ENCODE measurements around the gene PPFIA3.

The PPFIA3 gene

GRCh38 chr19:49182848-49183375 is 63.6 kb downstream of the PPFIA3 start:
- DNase-seq: no peak

- DNase-seq: no peak
These were observed 66.8 kb downstream of the PPFIA3 start for GRCh38 chr19:49186108-49186507.

GRCh38 chr19:49188626-49189200 is 69.4 kb downstream of the PPFIA3 start:
- DNase-seq: no peak

- no peak for DNase-seq
These were observed 69.9 kb downstream of the PPFIA3 start for GRCh38 chr19:49189259-49189658.

- no peak for DNase-seq
These were observed 71.4 kb downstream of the PPFIA3 start for GRCh38 chr19:49190781-49191180.

GRCh38 chr19:49193822-49194394 is 74.6 kb downstream of the PPFIA3 start:
- no peak for DNase-seq

GRCh38 chr19:49194408-49194807 is 75.1 kb downstream of the PPFIA3 start:
- DNase-seq: no peak

GRCh38 chr19:49196527-49197240 is 77.3 kb downstream of the PPFIA3 start:
- no peak for DNase-seq

- no peak for DNase-seq
These were observed 81.0 kb downstream of the PPFIA3 start for GRCh38 chr19:49200238-49200862.
